NCI-H2029 (cell line): Measurements from ENCODE around the gene UBAP2L.
"Not testable (repeated sequence)": the region's sequence is repeated elsewhere in the genome, so short reads cannot be mapped to it uniquely, and the experiment has no call there.

ENCODE experiments used
- DNase-seq: peaks from one replicate; lab custom pipeline; 2025; lab: John Stamatoyannopoulos, UW

Gene UBAP2L

DNA sequence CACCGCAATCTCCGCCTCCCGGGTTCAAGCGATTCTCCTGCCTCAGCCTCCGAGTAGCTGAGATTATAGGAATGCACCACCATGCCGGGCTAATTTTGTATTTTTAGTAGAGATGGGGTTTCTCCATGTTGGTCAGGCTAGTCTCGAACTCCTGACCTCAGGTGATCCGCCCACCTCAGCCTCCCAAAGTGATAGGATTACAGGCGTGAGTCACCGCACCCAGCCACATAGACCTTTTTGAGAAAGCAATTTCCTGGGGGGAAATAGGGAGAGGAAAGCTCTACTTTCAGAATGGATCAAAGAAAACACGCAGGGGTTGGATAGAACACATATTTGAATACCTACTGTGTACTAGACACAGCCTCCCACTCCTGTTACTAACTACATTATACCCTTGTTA, 15.0 kb upstream of the UBAP2L start:
- DNase-seq, result not testable (repeated sequence)

DNA sequence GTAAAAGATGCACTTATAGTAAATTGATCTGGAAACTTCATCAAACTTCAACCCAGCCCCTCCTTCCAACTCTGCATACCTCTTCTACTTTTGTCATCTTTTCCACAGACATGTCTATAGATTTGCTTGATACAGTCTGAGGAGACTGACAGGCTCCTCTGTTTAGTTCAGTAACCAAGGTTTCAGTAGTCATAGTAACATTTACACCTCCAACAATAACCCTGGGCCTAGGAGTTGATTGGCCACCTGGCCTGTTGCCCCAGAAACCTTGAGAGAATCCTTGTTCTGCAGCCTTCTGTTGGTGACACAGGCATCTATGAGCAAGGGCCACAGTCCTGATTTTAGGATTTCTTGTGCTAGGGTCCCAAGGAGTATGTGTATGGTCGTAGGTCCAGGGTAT, 14.6 kb upstream of the UBAP2L start, which contains the start of gene CFAP141:
Gene CFAP141 (minus strand): TSS at position 138 of the 400 bp plus-strand sequence. CDS start 26 bp downstream, at position 112.
- peak; percentile 15 for DNase-seq

DNA sequence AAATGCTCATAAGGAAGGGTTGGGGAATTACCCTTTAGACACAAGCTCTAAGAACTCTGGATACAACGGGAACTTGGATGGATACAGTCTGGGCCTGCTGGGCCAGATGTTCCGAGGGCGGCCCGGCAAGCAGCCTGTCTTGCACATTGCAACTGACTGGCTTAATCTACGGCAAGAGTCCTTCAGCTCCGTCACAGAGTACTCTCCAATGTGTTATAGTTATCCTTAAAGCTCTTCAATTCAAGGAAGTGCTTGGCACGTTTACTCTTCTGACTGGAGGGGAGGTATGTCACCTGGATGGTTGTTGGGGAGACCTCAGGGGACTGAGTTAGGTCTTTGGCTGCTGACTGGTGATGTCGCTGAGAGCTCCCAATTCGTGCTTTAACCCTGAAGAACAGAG, 13.5 kb upstream of the UBAP2L start:
- DNase-seq, result no peak

DNA sequence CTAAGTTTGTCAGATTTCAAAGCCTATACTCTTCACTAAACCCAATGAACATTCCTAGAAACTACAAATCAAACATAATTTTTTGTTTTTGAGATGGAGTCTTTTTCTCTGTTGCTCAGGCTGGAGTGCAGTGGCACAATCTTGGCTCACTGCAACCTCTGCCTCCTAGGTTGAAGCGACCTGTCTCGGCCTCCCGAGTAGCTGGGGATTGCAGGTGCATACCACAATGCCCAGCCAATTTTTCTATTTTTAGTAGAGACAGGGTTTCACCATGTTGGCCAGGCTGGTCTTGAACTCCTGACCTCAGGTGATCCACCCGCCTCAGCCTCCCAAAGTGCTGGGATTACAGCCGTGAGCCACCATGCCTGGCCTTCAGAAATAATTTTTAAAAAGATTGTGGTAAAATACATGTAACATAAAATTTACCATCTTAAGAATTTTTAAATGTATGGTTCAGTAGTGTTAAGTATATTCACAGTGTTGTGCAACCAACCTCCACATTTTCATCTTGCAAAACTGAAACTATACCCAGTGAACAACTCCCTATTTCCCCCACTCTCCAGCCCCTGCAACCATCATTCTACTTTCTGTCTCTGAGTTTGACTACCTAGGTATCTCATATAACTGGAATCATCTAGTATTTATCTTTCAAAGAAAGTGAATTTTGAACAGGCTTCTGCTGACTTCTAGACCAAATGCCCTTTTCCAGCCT, 11.9 kb upstream of the UBAP2L start:
- no peak for DNase-seq

DNA sequence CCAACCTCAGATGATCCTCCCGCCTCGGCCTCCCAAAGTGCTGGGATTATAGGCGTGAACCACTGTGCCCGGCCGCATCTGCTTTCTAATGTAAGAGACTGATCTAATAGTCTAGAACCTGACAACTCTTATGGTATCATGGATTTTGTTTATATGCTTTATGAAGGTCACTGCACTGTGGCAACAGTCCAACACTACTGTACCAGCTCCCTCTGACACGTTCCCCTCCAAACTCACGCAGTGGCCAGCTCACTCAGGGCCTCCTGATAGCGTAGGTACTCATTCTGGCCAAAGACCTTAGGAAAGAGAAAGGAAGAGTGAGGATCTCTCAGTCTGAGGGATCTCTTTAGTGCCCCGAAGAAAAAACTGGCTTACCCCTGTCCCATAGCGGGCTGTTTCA, 8.7 kb upstream of the UBAP2L start:
- no peak for DNase-seq

DNA sequence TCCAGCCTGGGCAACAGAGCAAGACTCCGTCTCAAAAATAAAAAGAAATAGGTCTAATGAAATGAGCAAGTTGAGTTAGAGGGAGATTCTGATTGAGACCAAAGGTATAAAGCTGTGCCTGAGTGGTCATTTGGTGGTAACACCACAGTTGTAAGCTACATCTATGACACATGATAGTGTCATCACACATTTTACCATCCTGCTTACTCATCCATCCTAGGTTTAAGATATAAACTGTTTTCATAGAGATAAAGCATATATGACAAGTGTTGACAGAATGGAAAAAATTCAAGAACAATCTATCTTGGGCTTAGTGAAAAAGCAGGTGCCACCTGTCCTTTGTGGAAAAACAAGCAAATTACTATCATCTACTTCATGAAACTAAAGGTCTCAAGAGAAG, 7.5 kb upstream of the UBAP2L start:
- no peak for DNase-seq

DNA sequence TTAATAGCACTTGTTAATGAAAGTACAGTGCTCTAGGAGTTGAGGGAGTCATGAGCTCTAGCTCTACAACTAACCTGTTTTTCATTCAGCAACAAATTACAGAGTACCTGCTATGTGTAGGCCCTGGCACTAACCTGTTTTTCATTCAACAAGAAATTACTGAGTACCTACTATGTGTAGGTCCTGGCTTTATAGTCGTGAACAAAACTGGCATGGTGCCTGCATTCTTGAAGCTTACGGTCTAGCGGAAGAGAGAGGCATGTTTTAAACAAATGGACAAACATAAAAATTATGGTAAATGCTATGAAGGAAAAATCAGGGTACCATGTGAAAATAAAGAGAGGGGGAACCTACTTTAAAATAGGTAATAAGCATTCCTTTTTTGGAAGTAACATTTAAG, 2.2 kb upstream of the UBAP2L start:
- DNase-seq, result no peak

DNA sequence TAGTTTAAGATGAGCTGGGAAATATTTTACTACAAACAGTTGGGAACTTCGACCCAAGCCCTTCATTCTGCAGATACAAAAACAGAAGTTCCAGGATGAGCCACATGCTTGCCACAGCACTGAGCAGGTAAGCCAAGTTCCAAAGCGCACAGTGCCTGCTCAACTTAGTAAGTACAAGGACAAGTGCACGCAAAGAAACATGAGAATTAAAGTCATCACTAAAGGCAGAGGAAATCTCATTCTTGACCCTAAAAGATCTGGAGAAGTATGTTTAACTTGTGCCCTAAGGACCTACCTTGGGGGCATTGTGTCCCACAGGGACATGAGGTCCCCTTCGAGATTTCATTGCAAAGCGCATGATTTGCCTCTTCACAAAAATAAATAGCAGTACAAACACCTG, 1.2 kb upstream of the UBAP2L start:
- DNase-seq, result no peak

DNA sequence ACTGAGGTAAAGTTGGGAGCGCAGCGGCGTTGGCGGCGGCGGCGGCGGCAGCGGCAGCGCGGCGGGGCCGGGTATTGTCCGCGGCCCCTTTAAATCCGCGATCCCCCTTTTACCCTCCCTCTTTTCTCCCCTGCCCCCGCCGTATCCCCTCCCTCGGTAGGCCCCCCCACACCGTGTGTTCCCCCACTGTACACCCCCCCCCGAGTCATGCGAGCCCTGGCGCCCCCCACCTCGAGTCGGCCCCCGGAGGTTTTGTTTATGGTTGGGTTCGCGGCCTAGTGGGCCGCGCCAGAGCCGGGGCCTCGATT, 169 bp downstream of the UBAP2L start:
- DNase-seq, result no peak

DNA sequence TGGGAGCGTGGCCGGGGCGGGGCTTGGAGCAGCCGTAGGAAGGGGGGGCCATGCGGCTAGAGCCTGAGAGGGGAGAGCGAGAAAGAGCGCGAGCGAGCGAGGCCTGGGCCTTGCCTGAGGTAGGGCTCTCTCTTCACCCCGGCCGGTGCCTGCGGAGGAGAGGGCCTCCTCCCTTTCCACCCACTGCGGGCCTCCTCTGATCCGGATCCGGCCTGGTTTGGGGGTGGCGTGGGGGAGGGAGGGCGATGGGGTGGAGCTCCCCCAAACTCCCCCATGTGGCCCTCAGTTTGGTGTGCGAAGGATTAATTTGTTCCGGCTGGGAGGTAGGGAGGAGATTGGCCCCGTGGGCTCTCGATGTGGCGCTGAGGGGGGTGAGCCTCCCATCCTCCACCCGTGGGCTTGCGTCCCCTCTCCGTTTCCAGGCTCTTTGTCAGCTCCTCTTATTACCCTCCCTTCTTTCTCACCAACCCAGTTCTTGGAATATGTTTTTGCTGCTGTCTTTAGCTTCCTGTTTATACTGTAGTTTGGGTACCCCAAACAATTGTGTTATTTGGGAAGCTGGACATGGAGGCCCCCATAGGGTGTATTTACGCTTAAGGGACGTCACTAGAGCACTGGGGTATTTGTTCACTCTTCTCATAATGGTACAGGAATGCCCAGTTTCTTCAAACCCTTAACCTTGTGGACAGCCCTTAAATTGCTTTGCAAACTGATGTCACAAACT, 685 bp downstream of the UBAP2L start:
- DNase-seq, result no peak

DNA sequence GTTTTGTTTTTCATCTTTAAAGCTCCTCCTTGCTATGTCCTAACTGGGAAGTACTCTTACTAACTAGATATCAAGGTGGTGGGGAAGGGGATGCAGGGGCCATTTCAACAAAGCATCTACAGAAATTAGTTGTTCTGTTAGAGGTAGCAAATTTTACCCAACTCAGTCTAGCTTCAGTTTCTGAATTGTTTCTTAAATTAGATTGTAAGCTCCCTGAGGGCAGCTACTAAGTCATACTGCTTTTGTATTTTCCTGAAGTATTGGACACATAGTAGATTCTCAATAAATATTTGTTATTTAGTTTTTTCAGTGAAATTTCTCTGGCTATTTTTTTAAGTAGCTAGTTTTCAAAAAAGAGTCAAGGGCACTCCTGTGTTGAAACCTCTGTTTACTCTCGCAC, 1.8 kb downstream of the UBAP2L start:
- no peak for DNase-seq

DNA sequence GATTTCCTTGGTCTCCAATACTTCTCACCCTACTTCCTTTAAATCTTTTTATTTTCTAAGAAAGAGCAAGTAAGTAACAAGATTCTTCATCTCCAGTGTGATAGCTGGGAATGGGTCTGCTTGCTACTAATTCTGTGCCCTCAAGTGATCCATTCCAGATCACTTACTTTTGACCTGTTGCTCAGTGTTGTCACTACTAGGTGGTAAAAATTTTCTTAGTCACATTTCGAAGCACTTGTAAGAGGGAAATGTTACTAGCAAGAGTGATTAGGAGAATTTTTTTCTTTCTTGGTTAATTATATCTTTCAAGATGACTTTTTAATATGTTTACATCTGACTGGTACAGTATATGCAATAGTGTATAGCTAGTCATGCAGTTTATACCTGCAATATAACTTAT, 2.2 kb downstream of the UBAP2L start:
- DNase-seq, result no peak

DNA sequence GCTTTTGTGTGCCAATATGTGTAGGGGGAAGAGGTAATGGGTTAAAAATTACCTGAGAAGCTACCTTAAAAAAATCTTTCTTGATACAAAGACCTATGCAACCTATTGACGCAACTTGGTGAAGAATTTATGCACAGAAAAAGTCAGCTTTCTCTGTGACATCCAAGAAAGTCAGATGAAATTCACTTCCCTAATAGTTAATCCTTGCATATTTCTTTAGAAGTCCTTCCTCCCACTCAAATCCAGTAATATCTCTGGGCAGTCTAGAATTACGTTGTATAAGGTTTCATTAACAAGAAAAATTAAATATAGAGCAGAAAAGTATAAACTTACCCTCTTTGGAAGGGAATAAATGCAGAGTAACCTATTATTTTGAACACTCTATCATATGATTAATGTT, 2.9 kb downstream of the UBAP2L start:
- no peak for DNase-seq

DNA sequence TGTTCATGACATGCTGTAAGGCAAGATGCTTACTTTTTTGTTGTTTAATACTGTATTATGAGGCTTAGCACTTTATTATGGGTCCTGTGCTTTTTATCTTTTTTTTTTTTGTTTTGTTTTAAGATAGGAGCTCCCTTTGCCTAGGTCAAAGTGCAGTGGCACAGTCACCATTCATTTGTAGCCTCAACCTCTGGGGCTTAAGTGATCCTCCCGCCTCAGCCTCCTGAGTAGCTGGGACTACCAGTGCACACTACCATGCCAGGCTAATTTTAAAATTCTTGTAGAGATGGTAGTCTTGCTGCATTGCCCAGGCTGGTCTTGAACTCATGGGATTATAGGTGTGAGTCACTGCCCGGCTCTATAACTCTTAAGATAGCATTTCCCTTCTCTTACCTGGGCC, 4.6 kb downstream of the UBAP2L start:
- DNase-seq, result no peak

DNA sequence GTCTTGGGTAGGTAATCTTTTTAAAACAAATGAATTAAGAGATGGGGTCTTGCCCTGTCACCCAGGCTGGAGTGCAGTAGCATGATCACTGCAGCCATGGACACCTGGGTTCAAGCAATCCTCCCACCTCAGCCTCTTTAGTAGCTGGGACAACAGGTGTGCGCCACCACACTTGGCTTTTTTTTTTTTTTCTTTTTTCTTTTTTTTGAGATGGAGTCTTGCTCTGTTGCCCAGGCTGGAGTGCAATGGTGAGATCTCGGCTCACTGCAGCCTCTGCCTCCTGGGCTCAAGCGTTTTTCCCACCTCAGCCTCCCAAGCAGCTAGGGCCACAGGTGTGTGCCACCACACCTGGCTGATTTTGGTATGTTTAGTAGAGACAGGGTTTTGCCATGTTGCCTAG, 10.4 kb downstream of the UBAP2L start:
- not testable (repeated sequence) for DNase-seq

DNA sequence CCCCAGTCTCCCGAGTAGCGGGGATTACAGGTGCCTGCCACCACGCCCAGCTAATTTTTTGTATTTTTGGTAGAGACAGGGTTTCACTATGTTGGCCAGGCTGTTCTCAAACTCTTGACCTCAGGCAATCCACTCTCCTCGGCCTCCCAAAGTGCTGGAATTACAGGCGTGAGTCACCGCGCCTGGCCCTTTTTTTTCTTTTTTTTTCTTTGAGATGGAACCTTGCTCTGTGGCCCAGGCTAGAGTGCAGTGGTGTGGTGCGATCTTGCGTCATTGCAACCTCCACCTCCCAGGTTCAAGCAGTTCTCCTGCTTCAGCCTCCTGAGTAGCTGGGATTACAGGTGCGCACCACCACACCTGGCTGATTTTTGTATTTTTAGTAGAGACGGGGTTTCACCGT, 12.4 kb downstream of the UBAP2L start:
- DNase-seq, result not testable (repeated sequence)

DNA sequence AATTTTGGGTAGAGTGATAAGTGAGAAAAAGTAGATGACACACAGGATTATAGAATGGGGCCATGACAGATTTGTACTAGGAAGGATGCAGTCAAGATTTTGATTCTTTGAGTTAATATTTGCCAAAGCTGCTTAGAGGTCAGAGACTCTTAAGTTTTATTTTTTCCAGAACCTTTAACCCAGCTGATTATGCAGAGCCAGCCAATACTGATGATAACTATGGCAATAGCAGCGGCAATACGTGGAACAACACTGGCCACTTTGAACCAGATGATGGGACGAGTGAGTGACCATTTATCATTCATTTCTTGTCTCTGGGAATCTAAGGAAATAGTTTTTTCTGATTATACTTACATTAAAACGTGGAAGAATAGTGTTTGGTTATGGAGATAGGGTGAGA, 16.1 kb downstream of the UBAP2L start:
- no peak for DNase-seq

DNA sequence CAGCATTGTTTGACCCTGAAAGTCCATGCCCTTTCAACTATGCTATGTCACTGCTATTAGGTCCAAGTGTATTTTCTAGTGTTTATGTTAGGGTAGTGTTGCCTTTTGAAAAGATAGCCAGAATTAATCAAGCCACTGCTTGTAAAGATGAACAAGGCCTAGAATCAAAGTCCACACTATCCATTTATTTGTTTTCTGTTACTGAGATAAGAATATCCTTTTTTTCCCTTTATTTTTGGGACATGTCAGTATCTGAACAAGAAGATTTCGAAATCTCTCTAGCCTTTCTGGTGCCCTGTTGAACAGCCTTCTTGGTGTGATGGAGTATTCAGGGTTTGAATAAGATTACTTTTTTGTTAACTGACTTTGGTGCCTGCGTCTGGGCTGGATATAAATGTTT, 16.7 kb downstream of the UBAP2L start:
- DNase-seq, result no peak

DNA sequence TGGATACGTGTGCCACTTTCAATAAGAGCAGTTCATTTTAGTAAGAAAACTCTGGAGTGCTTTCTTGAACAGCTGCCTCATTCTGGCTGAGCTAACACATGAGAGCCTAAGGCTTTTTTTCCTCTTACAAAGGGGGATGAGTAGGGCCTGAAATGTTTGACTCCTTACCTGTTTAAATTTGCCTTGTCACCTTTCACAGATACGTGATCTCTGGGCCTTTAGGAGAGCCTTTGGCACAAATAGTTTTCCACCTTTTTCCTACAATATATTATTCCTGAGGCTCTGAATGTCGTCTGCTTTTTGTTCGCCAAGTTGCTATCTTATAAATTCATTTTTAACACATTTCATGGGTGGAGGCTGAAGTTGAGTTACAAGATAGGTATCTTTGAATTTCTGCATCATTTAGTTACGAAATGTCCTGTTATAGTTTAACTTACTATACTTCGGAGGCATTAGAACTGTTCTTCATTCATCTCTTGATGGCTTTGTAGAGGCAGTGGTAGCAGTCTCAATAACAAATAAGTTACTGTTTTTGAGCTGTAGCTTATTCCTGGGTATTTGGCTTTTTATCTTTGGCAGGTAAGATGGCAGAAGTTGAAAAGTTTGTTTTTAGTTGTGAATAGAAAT, 17.2 kb downstream of the UBAP2L start:
- DNase-seq, result no peak

DNA sequence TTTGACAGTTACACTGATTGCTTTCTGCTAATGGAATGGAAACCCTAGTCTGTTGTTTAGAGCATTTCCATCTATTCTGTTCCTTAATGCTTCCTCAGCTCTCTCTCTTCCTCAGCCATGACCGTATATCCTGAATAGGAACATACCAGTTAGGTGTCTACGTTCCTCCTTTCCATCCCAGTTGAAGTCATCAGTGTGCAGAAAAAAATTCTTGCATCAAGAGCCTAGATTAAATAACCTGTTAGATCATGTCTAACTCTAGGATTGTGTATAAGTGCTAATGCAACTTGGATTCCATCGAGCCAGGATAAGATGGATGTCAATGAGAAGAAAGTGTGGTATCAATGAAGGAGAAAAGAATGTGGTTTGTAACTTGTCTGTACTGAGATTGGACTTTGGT, 18.7 kb downstream of the UBAP2L start:
- no peak for DNase-seq

DNA sequence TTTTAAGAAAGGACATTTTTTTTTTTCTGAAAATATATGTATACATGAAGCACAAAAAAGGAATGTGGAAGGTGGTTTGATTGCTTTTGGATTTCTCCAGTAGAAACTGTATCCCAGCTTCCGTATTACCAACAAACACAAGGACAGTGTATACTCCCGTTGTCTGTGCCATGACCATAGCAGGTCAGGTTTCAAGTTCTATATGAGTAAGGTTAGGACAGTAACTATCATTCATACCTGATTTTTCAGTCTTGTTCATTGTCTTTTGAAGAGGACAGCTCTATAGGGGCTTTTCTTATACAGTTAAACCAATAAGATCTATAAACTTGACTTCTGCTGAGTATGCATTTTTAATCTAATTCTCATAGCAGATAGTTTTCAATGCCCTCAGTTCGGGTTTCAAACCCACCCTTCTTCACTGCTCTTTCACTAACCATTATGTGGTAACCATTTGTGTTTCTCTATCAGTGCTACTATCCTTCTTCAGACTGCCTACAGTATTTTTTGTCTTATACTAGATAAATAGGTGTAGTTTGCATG, 19.6 kb downstream of the UBAP2L start:
- DNase-seq, result no peak

DNA sequence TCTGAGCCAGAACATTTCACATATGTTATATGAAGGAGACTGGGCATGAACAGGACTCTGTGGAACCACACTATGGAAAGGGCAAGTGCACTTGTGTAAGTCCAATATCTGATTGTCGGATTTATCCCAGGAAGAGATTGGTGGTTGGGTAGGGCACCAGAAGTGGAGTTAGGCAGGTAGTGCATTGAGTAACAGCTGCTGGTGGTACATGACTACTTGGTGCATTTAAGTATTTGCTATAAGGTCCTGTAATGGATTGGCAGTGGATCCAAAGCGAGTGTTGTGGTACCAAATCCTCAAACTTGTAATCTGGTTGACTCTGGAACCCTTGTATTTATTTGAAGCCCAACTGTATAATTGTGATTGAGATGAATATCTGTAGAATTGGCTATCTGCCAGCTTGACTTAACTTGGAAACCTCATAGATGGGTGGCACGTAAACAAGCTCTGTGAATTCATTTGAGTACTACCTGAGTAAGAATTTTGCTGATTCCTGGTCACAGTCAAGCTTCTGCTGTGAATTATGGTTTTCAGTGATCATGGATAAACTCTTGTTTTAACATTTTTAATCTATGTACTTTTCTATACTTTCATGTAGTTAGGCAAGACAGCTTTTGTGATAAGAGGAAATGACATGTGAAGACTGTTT, 21.1 kb downstream of the UBAP2L start:
- DNase-seq, result no peak

DNA sequence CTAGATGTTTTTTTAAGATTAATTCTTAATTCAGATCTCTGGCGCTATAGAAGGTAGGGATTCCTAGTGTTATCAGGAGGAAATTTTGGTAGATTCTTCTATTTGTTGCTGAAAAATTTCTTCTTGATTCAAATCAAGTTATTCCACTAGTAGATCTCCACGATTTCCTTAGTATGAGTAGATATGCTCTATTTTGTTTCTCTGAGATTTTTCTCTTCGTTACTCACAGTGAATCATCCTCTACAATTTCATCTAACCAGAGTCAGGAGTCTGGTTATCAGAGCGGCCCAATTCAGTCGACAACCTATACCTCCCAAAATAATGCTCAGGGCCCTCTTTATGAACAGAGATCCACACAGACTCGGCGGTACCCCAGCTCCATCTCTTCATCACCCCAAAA, 32.9 kb downstream of the UBAP2L start:
- DNase-seq, result no peak
